Measurements from ENCODE around the gene SMYD3.

DNA sequence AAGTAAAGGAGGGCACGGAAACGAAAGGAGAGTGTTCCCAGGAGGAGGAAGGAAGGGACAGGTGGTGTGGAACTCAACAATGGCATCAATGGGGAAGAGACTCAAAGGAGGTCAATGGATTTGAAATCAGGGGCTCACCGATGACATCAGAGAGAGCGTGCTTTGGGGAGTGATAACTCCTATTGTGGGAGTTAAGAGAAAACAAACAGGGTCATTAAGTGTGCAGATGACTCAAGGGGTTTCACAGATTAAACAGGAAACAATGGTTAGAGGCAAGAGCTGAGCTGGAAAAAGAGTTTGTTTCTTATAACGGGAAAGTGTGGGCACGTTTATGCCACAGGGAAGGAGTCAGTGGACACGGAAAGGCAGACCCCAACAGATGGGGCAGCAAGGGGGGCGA, 629.1 kb downstream of the SMYD3 start:
- TF ChIP-seq, protein P1, sequence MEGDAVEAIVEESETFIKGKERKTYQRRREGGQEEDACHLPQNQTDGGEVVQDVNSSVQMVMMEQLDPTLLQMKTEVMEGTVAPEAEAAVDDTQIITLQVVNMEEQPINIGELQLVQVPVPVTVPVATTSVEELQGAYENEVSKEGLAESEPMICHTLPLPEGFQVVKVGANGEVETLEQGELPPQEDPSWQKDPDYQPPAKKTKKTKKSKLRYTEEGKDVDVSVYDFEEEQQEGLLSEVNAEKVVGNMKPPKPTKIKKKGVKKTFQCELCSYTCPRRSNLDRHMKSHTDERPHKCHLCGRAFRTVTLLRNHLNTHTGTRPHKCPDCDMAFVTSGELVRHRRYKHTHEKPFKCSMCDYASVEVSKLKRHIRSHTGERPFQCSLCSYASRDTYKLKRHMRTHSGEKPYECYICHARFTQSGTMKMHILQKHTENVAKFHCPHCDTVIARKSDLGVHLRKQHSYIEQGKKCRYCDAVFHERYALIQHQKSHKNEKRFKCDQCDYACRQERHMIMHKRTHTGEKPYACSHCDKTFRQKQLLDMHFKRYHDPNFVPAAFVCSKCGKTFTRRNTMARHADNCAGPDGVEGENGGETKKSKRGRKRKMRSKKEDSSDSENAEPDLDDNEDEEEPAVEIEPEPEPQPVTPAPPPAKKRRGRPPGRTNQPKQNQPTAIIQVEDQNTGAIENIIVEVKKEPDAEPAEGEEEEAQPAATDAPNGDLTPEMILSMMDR (IDR thresholded peaks at IDR 0.05) = no peak
- TF ChIP-seq POLR2A (IDR thresholded peaks at IDR 0.05) = no peak
